ENCODE data around the gene OR1E2.
"Not testable (repeated sequence)": the region's sequence is repeated elsewhere in the genome, so short reads cannot be mapped to it uniquely, and the experiment has no call there.

OR1E2 gene

DNA sequence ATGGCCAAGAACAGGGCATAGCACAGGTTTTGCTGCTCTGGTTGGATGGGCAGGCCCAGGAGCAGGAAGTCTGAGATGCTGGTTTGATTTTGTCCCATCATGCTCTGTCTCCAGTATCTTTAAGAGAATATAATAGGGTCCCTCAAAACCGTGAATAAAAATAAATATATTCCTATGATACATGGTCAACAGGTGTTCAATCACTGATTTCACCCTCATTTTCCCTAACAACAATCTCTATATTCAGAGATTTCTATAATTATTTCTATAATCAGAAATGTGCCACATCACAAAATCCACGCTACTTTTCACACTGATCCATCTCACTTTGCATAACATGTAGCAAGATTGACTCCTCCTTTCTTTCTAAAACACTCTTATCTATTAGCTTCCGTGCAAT, at the start of gene OR1E2:
TSS of gene OR1E2 (minus strand) at position 101 of the 400 bp plus-strand sequence. CDS start at position 101, 0 bp downstream.
- DNase-seq (ENCODE audit: low read depth in 2 of 2), result no peak

GRCh38 chr17:3482852-3483251, 49.2 kb upstream of the OR1E2 start:
- no peak for DNase-seq (ENCODE audit: low read depth in 2 of 2)

GRCh38 chr17:3479988-3480387, 46.3 kb upstream of the OR1E2 start:
- DNase-seq (ENCODE audit: low read depth in 2 of 2), result no peak

- DNase-seq (ENCODE audit: low read depth in 2 of 2), result no peak
These were observed 42.4 kb upstream of the OR1E2 start, which contains the start of gene ASPA for GRCh38 chr17:3475812-3476610. TSS of gene ASPA (plus strand) at chr17:3475997. CDS start at chr17:3476160, 163 bp downstream.

- no peak for DNase-seq (ENCODE audit: low read depth in 2 of 2)
These were observed 41.6 kb upstream of the OR1E2 start for GRCh38 chr17:3475251-3475685.

DNA sequence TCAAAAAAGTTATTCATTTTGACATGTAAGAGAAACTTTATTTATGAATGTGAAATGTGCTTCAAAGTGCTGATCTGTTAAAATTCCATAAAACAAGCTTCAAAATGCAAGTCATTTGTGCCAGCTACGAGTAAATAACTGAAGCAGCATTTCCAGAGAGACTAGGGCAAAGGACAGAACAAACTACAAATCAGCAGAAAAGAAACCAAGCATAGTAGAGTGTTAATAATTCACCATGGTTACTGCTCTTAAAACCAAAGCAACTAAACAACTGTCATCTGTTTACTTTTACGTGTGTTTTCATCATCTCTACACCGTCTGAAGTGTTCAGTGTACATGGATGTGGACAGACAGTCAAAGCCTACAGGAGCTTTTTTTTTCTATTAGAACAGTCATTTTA, 40.6 kb upstream of the OR1E2 start:
- no peak for DNase-seq (ENCODE audit: low read depth in 2 of 2)

DNA sequence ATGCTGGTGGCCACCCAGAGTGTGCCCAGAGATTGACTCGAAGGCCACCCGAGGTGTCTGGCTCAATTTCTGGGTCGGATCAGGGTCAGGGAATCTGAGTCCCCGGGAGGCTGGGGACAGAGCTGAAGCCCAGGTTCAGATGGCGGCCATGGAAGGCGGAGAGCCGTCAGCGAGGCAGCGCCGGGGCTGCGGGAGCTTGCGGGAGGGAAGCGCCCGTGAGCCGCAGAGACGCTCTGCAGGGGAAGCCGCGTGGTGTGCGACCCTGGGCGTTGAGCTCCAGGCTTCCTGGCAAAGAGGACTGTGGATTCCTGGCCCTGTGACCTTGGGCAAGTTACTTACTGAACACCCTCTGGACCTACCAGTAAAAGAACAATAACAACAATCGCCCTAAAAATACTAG, 38.5 kb upstream of the OR1E2 start:
- DNase-seq (ENCODE audit: low read depth in 2 of 2), result no peak

- DNase-seq (ENCODE audit: low read depth in 2 of 2), result no peak
These were observed 38.0 kb upstream of the OR1E2 start, which contains the start of gene SPATA22 for GRCh38 chr17:3471599-3471998. TSS of gene SPATA22 (minus strand) at chr17:3471819. CDS start at chr17:3469325, 2,494 bp downstream.

GRCh38 chr17:3469529-3469928, 35.9 kb upstream of the OR1E2 start:
- DNase-seq (ENCODE audit: low read depth in 2 of 2), result no peak

DNA sequence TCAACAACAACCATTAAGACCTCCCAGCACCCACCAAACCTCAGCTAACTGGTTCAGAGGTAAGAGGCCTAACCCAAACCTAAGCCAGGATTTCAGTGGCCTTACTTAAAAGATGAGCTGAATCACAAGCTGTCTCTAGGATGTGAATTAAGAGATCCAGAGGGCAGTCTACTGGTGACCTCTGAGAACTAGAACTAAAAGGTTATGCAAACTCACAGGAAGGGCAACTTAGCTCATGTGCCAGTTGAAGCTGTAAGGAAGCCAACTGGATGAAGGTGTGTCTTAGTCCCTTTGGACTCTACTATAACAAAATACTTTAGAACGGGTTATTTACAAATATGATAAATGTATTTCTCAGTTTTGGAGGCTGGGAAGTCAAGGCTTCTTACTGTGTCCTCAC, 32.7 kb upstream of the OR1E2 start:
- DNase-seq (ENCODE audit: low read depth in 2 of 2), result not testable (repeated sequence)

DNA sequence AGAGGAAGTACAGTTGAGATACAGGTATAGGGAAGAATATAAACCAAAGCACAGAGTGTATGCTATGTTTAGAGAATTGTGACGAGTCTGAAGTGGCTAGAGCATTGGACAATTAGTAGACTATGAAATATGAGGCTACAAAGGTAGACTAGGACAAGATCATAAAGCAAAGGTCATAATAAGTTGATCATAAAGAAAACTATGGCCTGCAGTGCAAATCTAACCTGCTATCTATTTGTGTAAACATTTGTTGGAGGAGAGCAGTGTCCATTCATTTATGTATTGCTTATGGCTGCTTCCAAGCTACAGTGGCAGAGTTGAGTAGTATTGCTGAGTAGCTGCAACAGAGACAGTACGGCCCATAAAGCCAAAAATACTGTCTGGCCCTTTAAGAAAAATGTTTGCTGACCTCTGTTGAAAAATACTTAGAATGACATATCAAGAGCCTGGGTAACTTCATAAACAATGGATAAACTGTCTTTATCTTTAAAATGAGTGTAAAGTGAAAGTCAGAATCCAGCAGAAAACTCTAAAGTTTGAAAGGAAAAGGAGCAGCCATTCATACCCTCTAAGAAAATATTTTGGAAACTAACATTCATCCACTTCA, 14.5 kb upstream of the OR1E2 start:
- DNase-seq (ENCODE audit: low read depth in 2 of 2), result no peak

DNA sequence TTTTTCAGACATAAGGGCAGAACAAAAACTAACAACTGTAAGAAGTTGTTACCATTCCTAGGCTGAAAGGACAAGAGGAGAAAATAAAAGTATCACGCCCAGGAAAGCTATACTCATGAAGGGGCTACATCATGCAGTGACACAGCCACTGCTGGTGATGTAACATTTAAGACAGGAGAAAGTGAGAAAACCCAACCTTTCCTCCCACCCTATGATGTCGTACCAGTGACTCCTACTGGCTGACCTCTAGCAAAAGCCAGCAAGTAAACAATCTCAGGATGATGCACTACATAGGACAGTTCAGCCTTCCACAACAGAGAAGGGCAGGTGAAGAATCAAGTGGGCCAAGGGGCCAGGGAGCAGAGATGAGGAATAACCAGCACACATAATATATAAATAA, 14.0 kb upstream of the OR1E2 start:
- DNase-seq (ENCODE audit: low read depth in 2 of 2), result no peak

DNA sequence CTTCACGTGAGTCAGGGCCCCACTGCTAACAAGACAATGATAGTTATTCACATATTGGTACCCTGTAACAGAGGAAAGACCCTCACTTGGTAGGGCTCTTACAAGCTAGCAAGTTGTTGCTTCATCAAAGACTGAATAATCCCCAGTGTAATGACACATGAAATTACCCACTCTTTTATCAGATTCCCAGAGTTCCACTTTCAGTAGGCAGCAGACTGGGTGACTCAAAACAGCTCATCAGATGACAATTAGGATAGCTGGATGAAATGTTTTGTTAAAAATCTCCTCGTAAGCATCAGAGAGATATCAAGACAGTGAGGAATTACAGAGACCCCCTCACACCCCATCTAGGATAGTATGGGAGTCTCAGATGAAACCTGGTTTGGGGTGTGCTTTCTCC, 6.8 kb upstream of the OR1E2 start:
- no peak for DNase-seq (ENCODE audit: low read depth in 2 of 2)

DNA sequence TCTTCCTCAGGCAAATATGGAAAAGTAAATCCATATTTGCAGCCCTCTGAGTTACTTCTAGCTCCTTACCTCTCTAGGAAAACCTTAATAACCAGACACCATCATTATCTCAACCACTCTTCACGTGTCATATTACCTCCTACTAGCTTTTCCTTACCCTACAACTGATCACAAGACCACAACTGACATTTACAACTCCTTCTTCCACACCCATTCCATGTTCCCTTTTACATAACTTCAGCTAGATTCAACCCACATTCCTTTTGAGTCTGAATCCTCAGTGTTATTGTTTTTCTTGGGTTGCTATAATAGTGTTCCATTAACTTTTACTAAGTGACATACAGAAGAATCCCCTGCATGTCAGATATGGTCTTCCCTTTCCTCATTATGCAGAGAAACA, 4.7 kb upstream of the OR1E2 start:
- no peak for DNase-seq (ENCODE audit: low read depth in 2 of 2)

GRCh38 chr17:3433215-3433614, 426 bp downstream of the OR1E2 start:
- DNase-seq (ENCODE audit: low read depth in 2 of 2), result not testable (repeated sequence)

- DNase-seq (ENCODE audit: low read depth in 2 of 2), result no peak
These were observed 15.4 kb downstream of the OR1E2 start for GRCh38 chr17:3418222-3418621.

GRCh38 chr17:3415610-3416009, 18.0 kb downstream of the OR1E2 start:
- DNase-seq (ENCODE audit: low read depth in 2 of 2), result no peak

DNA sequence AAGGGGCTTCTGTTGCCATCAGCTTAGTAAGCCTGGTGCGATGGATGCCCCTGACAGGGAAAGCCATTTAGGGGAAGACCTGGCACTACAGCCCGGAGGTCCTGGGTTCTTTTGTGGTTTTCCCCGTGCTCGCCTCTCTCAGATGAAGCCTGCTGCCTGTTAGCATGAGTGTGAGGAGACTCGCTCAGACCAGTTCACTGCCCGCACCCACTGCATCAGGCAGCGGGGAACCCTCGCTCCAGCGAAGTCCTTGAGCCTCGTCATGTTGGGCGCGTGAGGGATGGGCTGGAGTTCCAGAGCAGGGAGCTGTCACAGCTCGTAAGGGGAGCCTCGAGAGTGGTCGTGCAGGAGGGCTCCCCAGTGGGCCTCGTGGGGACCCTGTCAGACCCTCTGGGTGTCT, 21.4 kb downstream of the OR1E2 start:
- DNase-seq (ENCODE audit: low read depth in 2 of 2), result not testable (repeated sequence)

DNA sequence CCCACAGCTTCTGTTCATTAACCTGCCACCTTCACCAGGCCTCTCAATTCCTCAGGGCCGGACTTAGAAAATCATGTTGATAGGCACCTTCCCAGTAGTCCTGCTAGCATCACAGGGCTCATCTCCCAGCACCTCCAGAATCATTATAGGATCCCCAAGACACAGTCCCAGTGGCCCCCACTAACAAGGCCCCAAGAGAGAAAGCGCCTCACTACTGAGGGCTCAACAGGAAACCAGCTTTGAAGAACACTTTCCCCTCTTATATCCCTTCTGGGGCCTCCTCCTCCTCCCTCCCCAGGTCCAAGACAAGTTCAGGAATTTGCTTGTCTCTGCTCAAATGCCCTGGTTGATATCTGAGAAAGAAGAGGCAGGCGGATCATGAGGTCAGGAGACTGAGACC, 22.6 kb downstream of the OR1E2 start, which contains the start of gene OR3A3:
TSS of gene OR3A3 (plus strand) at position 301 of the 400 bp plus-strand sequence.
- DNase-seq (ENCODE audit: low read depth in 2 of 2), result no peak

DNA sequence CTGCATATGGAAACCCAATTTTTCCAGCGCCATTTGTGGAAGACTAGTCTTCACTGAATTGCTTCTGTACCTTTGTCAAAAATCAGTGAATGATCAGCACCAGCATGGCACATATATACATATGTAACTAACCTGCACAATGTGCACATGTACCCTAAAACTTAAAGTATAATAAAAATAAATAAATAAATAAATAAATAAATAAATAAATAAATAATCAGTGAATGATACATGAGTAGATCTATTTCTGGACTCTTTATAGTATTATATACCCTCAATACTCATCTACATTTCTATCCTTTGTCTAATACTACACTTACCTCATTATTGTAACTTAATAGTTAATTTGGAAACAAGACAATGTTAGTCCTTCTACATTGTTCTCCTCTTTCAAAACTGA, 29.8 kb downstream of the OR1E2 start:
- DNase-seq (ENCODE audit: low read depth in 2 of 2), result not testable (repeated sequence)

- no peak for DNase-seq (ENCODE audit: low read depth in 2 of 2)
These were observed 31.9 kb downstream of the OR1E2 start for GRCh38 chr17:3401786-3402185.

- DNase-seq (ENCODE audit: low read depth in 2 of 2), result no peak
These were observed 33.6 kb downstream of the OR1E2 start for GRCh38 chr17:3400055-3400454.

- no peak for DNase-seq (ENCODE audit: low read depth in 2 of 2)
These were observed 35.3 kb downstream of the OR1E2 start, which contains the start of gene OR1E1 for GRCh38 chr17:3398310-3398709. TSS of gene OR1E1 (minus strand) at chr17:3398410. CDS start at chr17:3398410, 0 bp downstream.
